Glomerular visceral epithelial cell (primary cell): ENCODE results near the gene SIRT2.

Experiments used
- DNase-seq: peaks from one replicate; pipeline ENCODE4 v3.0.0-alpha.2; 2016; ENCODE audit errors: extremely low spot score

SIRT2 gene

GRCh38 chr19:38845374-38846024 lies 53.9 kb downstream of the SIRT2 start:
- DNase-seq: no peak

- no peak for DNase-seq
These were observed 55.2 kb downstream of the SIRT2 start for GRCh38 chr19:38844093-38844686.

- DNase-seq: no peak
These were observed 56.2 kb downstream of the SIRT2 start for GRCh38 chr19:38843175-38843758.

- no peak for DNase-seq
These were observed 56.8 kb downstream of the SIRT2 start for GRCh38 chr19:38842439-38843174.

GRCh38 chr19:38841787-38842438 lies 57.5 kb downstream of the SIRT2 start:
- DNase-seq: no peak

GRCh38 chr19:38841180-38841766 lies 58.1 kb downstream of the SIRT2 start:
- DNase-seq: no peak

GRCh38 chr19:38840583-38840968 lies 58.8 kb downstream of the SIRT2 start:
- no peak for DNase-seq

GRCh38 chr19:38839816-38840582 lies 59.4 kb downstream of the SIRT2 start:
- DNase-seq: no peak

- DNase-seq: no peak
These were observed 60.2 kb downstream of the SIRT2 start for GRCh38 chr19:38838986-38839761.

- no peak for DNase-seq
These were observed 61.0 kb downstream of the SIRT2 start for GRCh38 chr19:38838208-38838985.

GRCh38 chr19:38837656-38838121 lies 61.7 kb downstream of the SIRT2 start:
- DNase-seq: no peak

- no peak for DNase-seq
These were observed 62.3 kb downstream of the SIRT2 start for GRCh38 chr19:38836983-38837626.

GRCh38 chr19:38836159-38836982 lies 63.0 kb downstream of the SIRT2 start:
- DNase-seq: no peak

- DNase-seq: no peak
These were observed 64.8 kb downstream of the SIRT2 start for GRCh38 chr19:38834590-38834989.

- DNase-seq: no peak
These were observed 65.3 kb downstream of the SIRT2 start for GRCh38 chr19:38834104-38834490.

GRCh38 chr19:38833092-38833425 lies 66.4 kb downstream of the SIRT2 start:
- no peak for DNase-seq

- peak; percentile 97 for DNase-seq
These were observed 68.2 kb downstream of the SIRT2 start for GRCh38 chr19:38831142-38831605.
